ENCODE data around the gene TIMP3.
A peak's percentile ranks its signal among the peaks of the same experiment; 100 is the strongest.

The TIMP3 gene

GRCh38 chr22:32880893-32881596 is 79.5 kb downstream of the TIMP3 start (continued):
- 0 out of 2 replicates have a peak, but pooled peaks have one; percentile 10 for TF ChIP-seq FEZF1 (tag by site-specific recombination; IDR thresholded peaks at IDR 0.05)
- TF ChIP-seq ZIC2 (tag by site-specific recombination; IDR thresholded peaks at IDR 0.05): peak; percentile 99
- TF ChIP-seq ZSCAN5A (tag by site-specific recombination; IDR thresholded peaks at IDR 0.05): no peak
- peak; percentile 74 for TF ChIP-seq GLIS1 (tag by site-specific recombination; IDR thresholded peaks at IDR 0.05)
- TF ChIP-seq ZNF433 (tag by site-specific recombination; IDR thresholded peaks at IDR 0.05; ENCODE audit: low read depth): no peak
- TF ChIP-seq PRDM10 (tag by site-specific recombination; IDR thresholded peaks at IDR 0.05): peak; percentile 77
- no peak for TF ChIP-seq ZNF174 (tag by site-specific recombination; IDR thresholded peaks at IDR 0.05)
- TF ChIP-seq ZNF692 (tag by site-specific recombination; IDR thresholded peaks at IDR 0.05): 0 out of 2 replicates have a peak, but pooled peaks have one; percentile 34
- TF ChIP-seq ZNF747 (tag by site-specific recombination; IDR thresholded peaks at IDR 0.05): no peak
- no peak for TF ChIP-seq BCL11A (tag by site-specific recombination; IDR thresholded peaks at IDR 0.05; ENCODE audit: low read depth)
- peak; percentile 58 for TF ChIP-seq ZXDB (tag by site-specific recombination; IDR thresholded peaks at IDR 0.05)
- TF ChIP-seq ZNF169 (tag by site-specific recombination; IDR thresholded peaks at IDR 0.05): no peak
- peak; percentile 73; the same call in 1 of the 2 replicates for TF ChIP-seq ZEB2 (tag by site-specific recombination; IDR thresholded peaks at IDR 0.05)
- peak; percentile 80; the same call in 1 of the 2 replicates for TF ChIP-seq TSHZ1 (tag by site-specific recombination; IDR thresholded peaks at IDR 0.05; ENCODE audit: borderline replicate concordance)
- TF ChIP-seq SP7 (tag by site-specific recombination; IDR thresholded peaks at IDR 0.05): peak; percentile 70
- no peak for TF ChIP-seq ZNF645 (tag by site-specific recombination; IDR thresholded peaks at IDR 0.05)
- no peak for TF ChIP-seq ZNF664 (tag by site-specific recombination; IDR thresholded peaks at IDR 0.05)
- TF ChIP-seq ZNF449 (tag by site-specific recombination; IDR thresholded peaks at IDR 0.05): no peak
- TF ChIP-seq ZNF221 (tag by site-specific recombination; IDR thresholded peaks at IDR 0.05; ENCODE audit: borderline replicate concordance): no peak

Measured in HEK293 (cell line).